Cerebellar cortex (tissue), 1 donor: ENCODE measurements around the gene ADISSP.

ENCODE experiments used
- DNase-seq: peaks from one replicate; pipeline ENCODE4 v3.0.0-alpha.2; 2015; ENCODE audit warnings: low spot score

The ADISSP gene

DNA sequence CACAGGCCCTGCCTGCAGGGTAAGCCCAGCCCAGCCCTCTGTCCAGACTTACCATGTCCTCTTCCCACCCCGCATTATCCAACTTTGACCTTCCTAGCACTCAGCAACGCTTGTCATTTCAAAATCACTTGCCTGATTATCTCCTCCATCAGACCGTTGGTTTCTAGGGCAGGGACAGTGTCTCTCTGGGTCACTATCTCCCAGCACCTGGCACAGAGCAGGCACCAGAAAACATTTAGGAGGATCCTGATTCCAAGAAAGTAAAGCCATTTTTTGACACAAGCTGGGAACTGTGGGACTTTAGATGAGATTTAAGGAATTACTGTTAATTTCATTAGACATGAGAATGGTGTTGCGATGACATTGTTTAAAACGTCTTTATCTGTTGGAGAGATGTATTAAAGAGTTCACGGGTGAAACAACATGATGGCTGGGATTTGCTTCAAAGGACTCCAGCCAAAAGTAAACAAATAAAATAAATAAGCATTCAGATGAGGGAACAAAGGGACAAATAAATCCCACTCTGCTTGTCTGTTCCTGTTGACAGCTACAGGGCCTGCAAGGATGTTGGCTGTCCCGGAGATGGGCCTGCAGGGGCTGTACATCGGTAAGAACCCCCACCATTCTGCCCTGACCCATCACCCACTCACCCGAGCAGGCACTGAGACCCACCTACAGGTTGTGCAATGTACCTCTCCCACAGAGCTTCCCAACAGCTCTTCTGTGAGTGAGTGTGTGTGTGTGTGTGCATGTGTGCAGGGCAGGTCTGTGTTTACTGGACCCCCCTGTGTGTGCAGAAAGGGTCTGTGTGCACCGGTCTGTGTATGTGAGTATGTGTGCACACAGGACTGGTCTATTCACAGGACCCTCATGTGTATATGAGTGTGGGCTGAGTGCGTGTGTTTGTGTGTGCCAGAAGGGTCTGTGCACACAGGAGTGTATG lies 29.2 kb downstream of the ADISSP start:
- no peak for DNase-seq

DNA sequence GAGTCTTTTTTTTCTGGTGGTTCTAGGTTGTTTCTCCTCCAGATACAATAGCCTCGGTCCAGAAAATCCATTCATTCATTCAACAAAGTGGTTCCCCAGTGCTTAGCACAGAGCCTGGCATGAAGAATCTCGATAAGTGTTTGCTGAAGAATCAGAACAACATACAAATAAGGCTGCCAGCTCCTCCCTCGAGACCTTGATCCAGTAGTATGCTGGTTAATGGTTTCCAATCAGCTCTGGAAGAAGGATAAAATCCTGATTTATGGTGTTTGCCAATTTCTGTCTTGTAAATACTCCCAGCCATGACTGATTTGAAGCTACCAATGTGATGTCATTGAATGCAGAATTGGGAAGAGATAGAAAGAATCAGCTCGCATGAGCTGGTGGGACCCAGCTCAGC lies 31.8 kb downstream of the ADISSP start:
- DNase-seq, result no peak

DNA sequence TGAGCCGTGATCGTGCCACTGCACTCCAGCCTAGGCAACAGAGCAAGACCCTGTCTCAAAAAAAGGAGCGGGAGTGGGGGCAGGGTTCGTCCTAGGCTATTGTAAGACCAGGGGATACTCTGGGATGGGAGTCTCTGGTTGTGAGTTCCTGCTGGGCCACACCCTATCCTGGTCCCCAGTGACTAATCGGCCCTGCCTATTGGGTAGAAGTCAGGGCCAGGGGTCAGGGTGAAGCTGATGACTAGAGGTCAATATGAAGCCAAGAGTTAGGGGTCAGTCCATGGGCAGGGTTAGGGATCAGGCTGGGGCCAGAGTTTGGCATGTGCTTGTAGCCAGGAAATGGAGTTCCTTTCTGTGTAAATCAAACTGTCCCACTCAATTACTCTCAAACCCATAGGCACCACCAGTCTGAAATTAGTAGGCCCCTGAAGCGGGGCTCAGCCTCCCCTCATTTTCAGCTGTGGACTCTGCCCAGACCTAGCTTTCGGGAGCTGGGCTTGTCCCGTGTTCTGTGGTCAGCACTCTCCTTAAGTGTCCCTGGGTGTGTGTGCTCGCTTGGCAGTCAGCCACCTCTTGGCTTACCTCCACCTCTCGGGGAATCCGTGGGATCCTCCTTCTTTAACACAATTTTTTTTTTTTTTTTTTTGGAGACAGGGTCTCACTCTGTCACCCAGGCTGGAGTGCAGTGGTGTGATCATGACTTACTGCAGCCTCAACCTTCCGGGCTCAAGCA lies 33.3 kb downstream of the ADISSP start:
- DNase-seq, result no peak

DNA sequence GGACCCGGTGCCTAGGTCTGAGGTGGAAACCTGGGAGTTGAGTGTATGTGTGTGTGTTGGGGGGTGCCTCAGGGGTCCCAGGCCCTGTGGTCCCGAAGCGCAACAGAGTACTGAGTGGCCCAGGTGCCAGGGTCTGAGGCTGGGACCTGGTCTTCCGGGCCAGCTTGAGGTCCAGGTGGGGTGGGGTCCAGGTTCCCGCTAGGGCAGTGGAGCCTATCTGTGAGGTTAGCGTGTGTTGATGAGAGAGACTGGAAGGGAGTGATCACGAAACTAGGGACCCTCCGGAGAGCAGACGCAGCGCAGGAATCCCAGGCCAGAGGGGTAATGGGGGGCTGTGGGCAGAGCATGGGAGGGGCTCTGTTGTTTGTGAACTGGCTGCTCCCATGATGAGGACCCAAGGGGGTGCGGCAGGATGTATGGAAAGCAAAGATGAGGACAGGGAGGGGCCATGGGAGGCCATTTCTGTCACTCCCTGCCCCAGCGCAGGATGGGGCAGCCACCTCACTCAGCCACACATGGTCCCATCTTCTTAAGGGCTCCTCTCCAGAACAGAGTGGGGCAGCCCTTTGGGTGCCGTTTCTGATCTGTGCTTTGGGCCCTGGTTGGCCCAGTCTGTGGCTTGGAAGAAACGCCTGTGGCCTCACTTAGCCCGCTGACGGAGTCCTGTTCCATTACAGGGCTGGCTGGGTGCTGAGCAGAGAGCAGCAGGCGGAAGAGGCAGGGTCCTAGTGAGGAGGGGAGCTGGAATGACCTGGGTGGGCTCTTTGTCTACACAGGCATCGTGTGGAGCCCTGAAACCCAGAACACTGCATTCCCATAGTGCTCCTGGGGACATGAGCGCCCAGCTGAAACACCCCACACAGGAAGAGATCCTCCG lies 34.2 kb downstream of the ADISSP start:
- no peak for DNase-seq

DNA sequence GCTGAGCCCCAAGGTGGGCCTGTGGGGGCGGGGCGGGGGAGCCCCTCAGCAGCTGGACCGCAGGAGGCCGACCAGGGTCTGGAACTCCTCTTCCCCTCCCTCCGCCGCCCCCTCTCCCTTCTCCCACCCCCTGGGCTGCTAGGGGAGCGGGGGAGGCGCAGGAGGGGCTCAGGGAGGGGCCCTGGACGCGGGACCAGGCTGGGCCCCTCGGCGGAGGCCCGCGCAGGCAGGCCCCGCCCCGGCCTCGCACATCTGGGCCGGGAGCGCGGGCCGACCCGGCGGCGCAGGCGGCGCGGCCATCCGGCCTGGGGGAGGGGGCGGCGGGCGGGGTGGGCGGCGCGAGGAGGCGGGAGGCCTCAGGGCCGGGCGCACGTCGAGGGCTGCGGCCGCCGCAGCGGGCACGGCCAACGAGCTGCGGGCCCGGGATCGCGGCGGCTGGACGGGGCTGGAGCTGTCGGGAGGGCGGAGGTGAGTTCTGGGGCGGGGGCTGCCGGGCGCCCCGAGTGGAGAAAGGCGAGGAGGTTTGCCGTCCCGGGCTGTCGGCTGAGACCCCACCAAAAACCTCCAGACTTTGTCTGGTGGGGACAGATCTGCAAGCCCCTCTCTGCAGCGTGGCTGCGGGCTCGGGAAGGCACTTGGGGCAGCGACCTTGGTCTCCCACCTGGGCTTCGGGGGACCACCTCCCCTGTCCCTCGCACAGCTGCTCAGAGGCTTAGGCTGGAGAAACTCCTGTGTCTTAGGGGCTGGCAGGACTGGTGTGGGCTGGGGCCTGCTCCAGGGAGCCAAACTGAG lies 35.0 kb downstream of the ADISSP start, which contains the start of gene HSPA12B:
TSS of gene HSPA12B (plus strand) at position 359 of the 792 bp plus-strand sequence. CDS start 5,990 bp downstream, outside the sequence.
- no peak for DNase-seq

DNA sequence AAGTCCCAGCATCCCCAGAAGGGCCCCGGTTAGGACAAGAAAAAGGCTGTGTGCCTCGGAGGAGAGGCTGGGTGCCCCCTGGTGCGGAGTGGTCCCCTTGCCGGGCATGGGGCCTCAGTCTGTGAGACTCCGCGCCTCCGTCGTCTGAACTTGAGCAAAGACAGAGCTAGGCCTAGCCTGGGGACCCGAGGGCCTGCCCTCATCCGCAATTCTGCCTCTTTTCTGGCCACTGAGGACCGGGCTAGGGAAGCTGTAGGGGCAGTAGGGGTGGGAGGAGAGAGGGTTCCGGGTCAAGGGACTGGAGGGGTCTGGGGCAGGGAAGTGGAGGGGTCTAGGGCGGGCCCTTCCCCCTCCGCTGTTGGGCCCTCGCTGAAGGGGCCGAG lies 35.6 kb downstream of the ADISSP start:
- no peak for DNase-seq

DNA sequence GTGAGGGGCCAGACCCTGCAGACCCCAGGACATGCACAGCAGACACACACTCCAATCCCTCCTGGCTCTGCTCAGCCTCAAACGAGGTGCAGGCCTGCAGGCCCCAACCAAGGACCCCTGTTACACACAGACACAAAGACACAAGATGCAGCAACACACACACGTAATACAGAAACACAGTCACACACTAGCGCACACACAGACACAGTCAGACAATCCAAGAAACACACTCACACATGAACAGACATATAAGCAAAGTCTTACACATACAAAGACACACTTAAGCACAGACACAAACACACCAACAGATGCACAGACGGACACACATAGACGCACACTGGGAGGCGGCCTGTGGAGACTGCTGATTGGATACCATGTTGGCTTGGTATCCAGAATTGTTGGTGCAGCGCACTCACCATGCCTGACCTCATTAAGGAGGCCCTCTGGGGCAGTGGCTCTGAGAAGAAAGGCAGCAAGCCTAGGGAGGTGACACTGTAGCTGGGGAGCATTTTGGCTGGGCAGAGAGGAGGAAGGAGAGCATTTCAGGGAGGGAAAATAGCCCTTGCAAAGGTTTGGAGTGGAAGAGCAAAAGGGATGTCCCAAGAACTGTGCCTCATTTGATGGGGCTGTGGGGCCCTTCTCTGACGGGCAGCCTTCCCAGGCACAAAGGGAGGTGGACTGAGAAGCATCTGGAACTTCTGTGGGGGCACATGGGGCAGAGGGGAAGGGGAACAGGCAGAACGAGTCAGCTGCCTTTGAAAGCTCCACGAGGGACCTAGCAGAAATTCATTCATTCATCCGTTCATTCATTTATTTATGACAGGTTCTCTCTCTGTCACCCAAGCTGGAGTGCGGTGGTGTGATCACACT lies 36.5 kb downstream of the ADISSP start:
- no peak for DNase-seq

DNA sequence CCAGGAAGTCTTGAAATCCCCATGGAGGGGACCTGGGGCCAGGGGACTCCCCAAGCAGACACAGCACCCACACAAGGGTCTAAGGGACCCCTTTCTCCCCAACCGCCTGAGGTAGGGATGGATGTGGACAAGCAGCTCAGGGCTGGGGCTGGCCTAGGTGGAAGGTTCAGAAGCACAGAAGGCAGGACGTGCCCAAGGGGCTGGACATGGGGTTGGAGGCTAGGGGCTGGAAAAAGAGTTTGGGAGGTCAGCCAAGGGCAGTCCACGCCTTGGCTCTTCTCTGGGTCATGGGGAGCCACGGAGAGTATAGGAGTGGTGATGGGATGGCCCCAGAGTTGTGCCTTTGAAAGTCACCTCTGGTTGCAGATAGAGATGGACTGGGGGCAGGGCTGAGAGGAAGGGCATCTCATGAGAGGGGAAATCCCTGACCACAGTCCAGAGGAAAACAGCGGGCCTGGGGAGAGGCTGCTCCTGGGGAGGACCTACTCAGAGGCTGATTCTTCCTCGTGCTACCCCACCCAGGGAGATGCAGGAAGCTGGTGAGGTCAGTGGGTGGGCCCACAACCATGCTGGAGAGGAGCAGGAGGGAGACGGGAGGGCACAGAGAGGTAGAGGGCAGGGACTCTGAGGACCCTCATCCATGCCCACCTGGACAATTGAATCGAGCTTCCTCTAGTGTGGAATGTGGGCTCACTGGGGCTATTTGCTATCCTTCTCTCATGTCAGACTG lies 37.6 kb downstream of the ADISSP start:
- DNase-seq, result no peak

DNA sequence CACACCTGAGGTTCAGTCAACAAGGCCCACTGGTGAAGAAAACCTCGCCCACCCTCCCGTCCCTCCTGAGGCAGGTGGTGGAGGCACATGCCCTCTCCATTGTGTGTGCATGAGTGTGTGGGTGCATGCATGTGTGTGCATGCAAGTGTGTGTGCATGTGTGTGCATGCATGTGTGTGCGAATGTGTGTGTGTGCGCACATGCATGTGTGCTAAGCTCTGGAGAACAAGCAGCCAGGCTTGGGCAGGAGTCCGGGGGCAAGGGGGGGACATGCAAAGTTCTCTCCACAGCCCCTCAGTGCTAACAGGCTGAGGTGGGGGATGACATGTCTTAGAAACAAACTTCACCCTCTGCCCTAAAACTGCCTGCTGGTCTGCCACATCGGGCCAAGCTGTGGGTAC lies 38.2 kb downstream of the ADISSP start:
- DNase-seq, result no peak

DNA sequence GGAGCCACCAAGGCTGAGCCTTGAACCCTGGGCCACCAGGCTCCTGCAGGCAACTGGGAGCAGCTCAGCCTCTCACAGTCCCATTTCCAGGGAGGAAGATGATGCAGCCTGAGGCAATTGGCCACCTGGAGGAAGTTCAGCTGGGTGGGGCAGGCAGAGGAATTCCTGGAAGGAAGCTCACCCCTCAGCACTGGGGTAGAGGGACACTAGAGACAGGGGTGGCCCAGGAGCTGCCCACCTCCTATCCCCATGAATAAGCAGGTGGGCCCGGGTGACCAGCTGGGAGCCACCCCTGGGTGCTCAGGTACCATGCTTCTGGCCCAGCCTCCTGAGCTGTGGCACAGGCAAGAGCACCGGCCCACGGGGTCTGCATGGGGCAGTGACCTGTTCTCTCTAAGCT lies 38.7 kb downstream of the ADISSP start:
- DNase-seq, result no peak

DNA sequence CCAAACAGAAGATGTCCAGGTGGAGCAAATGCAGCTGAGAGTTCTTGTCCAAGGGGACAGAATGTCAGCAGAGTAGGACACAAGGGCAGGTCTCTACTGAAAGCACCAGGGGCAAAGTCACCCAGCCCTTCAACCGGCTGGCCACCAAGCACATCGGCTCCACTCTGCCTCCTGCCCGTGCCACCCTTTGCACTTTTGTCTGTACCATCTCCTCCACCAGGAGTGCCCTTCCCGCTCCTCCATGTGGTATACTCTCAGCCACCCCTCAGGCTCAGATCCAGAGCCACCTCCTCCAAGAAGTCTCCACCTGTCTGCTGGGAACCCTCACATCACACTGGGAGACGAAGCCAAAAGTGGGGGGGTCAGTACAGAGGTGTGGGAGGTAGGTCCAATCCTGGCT lies 39.2 kb downstream of the ADISSP start:
- no peak for DNase-seq

DNA sequence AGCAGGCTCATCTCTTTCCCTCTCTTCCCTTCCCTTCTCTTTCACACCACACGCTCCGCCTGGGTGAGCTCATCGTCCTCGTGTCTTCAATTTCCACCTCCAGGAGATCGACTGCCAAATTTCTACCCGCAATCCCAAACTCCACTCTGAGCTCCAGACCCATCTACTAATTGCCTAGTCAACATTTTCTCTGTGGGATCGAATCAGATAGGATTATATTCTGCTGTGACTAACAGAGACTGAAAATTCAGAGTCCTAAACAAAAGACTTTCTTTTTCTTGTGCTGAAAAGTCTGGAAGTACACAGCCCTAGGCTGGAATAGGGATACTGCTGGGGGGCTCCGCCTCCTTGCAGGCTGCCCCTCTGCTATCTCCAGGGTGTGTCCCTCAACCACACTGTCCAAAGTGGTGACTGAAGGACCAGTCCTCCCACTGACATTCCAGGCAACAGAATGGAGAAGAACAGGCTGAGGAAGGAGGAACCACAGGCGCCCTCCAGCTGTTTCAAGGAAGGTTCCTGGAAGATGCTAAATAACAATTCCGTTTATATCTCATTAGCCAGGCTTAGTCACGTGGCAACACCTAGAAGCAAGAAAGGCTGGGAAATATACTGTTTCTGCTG lies 40.0 kb downstream of the ADISSP start:
- DNase-seq, result no peak

DNA sequence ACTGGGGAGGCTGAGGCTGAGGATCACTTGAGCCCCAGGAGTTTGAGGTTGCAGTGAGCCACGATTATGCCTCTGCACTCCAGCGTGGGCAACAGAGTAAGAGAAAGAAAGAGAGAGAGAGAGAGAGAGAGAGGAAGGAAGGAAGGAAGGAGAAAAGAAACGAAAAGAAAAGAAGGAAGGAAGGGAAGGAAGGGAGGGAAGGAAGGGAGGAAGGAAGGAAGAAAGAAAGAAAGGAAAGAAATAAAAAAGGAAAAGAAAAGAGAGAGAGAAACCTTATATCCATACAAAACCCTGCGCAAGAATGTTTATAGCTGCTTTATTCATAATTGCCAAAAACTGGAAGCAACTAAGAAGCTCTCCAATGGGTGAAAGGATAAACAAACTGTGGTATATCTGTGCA lies 43.2 kb downstream of the ADISSP start:
- no peak for DNase-seq

DNA sequence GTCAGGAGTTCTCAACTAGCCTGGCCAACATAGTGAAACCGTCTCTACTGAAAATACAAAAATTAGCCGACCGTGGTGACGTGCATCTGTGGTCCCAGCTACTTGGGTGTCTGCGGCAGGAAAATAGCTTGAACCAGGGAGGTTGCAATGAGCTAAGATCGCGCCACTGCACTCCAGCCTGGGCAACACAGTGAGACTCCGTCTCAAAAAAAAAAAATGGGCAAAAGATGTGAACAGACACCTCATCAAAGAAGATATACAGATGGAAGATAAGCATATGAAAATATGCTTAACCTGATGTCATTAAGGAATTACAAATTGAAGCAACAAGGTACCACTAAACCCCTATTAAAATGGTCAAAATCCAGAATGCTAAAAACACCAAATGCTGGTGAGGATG lies 44.3 kb downstream of the ADISSP start:
- no peak for DNase-seq

DNA sequence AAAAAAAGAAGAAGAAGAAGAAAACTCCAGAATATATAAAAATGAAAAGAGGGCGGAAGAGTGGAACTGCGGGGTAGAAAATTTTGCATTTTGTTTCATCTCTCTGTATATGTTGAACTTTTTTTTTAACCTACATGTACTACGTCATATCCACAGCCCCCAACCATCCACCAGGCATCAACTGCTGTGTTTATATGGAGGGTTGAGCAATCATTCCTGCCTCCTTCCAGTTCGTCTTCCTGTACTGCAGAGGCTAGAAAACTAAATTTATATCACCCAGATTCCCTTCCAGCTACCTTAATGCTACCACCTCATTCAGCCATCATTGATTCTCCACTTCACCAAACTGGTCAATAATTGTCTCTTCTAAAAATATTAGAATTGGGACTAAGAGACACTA lies 45.6 kb downstream of the ADISSP start:
- DNase-seq, result no peak

DNA sequence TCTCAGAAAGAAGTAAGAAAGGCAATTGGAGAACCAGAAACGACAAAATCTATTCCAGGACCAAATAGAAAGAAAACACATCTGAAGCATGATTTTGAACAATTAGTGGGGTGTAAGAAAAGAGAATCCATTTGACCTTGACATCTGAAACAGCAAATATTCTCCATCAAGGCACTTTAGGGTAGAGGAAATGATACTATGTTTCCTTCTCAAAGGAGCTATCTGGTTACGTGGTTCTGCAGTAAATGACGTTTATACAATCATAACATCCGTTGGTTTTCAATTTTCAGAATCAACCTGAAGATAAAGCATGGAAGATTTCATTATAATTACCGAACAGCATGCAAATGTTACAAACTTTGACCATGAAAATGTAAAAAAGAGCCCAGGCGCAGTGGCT lies 46.9 kb downstream of the ADISSP start:
- DNase-seq, result no peak

DNA sequence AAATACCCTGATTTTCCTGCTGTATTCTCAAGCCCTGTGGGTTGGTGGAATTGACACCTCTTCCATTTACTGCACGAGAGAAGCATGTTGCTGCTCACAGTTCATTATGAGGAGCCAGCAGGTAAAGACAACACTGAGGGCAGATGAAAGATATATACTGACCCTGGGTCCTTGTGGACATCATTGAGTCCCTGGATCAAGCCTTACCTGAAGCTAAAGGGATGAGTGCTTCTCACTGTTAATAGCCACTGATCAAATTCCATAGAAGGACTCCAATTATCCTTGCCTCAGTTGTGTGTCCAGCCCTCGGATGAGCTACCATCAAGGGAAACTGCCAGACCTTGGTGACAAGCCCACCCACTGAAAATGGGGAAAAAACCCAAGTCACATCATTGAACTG lies 47.5 kb downstream of the ADISSP start:
- no peak for DNase-seq

DNA sequence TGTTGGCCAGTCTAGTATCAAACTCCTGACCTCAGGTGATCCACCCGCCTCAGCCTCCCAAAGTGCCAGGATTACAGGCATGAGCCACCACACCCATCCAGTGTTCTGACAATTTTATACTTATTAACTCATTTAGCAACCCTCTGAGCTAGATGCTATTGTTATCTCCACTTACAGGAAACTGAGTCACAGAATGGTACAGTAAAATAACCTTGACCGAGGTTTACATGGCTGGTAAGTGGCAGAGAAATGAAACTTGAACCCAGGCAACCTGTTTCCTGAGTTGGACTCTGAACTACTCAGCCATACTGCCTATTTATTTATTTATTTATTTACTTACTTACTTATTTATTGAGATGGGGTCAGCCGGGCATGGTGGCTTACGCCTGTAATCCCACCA lies 48.5 kb downstream of the ADISSP start:
- DNase-seq, result no peak

DNA sequence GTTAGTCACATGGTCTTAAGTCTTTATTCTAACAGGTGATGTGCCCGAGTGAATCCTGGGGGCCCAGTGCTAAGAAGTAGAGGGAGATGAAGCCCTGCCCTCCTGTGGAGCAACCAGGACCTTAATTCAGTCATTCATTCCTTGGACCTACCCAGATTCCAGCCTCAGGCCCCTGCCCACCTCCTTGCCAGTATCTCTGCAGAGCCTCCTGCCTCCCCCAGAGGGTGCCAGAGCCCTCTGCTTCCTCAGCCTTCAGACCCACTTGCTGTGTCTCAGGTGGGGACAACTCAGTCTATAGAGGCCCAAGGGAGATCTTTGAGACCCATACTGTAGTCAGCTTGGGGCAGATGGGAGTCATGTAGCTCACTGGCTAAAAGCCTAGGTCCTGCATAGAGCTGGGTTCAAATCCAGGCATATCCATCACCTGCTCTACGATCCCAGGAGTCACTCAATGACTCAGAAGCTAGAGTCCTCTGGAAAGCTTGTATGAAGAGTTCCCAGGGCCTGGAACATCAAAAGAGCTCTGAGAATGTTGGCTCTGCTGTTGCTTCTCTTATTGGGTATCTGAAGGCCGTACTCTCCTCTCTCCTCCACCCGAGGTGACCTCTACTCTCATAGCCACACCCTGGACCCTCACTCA lies 51.2 kb downstream of the ADISSP start:
- DNase-seq, result peak; percentile 53
